AG04449 (cell line): ENCODE data around the gene TMEM86B.

Experiments
- CTCF ChIA-PET: fragments of 350-600 bp; formaldehyde crosslinking; extraction: SDS; loops from one replicate; lab custom pipeline; 2021; ENCODE audit warnings: antibody characterized with exemption; lab: Yijun Ruan, JAX
- POLR2A ChIA-PET: fragments of 400-600, 350-600 bp; formaldehyde crosslinking; extraction: SDS; loops from one replicate; lab custom pipeline; 2020; ENCODE audit warnings: antibody characterized with exemption, inconsistent platforms; lab: Yijun Ruan, JAX
- DNase-seq: peaks from one replicate; pipeline ENCODE4 v3.0.0-alpha.2; 2010; ENCODE audit warnings: low read depth, low spot score
- H3K4me3 ChIP-seq: 2 replicates; pipeline ENCODE4 v1.5.1; 2011; ENCODE audit warnings: low read depth, mild to moderate bottlenecking, control low read depth, low read length
- TF ChIP-seq, protein P1 (sequence below): IDR thresholded peaks from one replicate; pipeline ENCODE4 v1.5.1; 2011; ENCODE audit warnings: mild to moderate bottlenecking, moderate library complexity, low read length, control low read depth, inconsistent platforms; ENCODE audit not compliant: insufficient read depth; ENCODE audit errors: missing control alignments

TMEM86B gene

GRCh38 chr19:55228403-55229031, at the start of gene TMEM86B:
Gene TMEM86B, minus strand, starts transcription at chr19:55228763. Its CDS starts 22 bp downstream, at chr19:55228741.
- ChIA-PET POLR2A (interaction anchor here (1.2 kb wide), 1 partner anchor 9 kb away, joined by 3 read pairs; no protein-coding TSS in a partner anchor), CTCF (interaction anchor here (0.9 kb wide), 1 partner anchor 10 kb away, joined by 3 read pairs; no protein-coding TSS in a partner anchor)
- H3K4me3 ChIP-seq = no peak within 1 kb of the TSS
- no peak for DNase-seq
- TF ChIP-seq, protein P1, sequence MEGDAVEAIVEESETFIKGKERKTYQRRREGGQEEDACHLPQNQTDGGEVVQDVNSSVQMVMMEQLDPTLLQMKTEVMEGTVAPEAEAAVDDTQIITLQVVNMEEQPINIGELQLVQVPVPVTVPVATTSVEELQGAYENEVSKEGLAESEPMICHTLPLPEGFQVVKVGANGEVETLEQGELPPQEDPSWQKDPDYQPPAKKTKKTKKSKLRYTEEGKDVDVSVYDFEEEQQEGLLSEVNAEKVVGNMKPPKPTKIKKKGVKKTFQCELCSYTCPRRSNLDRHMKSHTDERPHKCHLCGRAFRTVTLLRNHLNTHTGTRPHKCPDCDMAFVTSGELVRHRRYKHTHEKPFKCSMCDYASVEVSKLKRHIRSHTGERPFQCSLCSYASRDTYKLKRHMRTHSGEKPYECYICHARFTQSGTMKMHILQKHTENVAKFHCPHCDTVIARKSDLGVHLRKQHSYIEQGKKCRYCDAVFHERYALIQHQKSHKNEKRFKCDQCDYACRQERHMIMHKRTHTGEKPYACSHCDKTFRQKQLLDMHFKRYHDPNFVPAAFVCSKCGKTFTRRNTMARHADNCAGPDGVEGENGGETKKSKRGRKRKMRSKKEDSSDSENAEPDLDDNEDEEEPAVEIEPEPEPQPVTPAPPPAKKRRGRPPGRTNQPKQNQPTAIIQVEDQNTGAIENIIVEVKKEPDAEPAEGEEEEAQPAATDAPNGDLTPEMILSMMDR = no peak

DNA sequence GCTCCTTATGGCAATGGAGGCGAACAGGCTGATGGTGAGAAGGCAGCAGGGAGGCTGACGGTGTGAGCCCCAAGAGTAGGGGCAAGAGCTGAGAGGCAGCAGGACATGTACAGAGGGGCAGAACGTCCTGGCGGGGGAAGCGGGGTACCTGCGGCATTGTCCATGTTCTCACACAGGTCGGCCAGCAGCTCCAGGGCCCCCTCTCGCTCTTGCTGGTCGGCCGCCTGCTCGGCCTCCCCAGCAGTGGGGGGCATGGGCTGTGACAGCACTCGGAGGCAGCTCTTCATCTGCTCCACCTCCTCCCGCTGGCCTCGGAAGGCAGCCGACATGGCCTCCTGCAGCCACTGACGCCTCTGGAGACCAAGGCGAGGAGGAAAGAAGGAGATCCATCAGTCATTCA, 48.9 kb upstream of the TMEM86B start:
- ChIA-PET CTCF (interaction anchor here (0.8 to 2.3 kb wide), 2 partner anchors 18 to 24 kb away, joined by 4 to 6 read pairs; partner anchors contain the start of gene PPP6R1), POLR2A (interaction anchor here (1.9 kb wide), 1 partner anchor 18 kb away, joined by 4 read pairs; the partner anchor contains the start of gene PPP6R1)
- TF ChIP-seq, protein P1 = no peak
- no peak for DNase-seq
- H3K4me3 ChIP-seq = no peak overlapping the region

DNA sequence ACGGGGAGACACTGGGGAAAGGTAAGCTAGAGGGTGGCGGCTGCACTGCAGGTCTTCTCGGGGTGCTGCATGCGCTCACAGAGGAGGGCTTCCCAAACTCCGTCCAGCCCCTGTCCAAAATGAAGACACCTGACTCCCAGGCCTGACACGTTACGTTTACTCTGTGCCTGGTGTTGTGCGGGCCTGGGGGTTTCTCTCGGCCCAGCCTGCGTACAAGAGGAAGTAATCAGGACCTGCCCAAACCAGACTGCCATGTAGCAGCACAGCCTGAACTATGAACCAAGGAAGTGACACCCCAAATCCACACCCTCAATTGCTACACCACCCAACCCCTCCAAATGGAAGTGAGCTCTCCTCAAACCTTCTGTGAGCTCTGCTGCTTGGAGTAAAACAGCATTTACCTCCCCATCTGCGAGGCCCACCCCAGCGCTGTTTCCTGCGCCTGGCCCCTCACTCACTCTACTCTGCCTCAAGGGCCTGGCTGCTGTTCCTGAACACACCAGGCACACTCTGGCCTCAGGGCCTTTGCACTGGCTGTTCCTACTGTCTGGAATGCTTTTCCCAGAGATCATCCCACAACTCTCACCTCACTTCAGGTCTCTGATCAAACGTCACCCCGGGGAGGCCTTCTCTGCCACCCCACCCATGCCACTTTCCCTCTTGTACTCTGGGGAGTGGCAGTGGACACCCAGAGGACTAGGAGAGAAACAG, 48.3 kb upstream of the TMEM86B start:
- TF ChIP-seq, protein P1 = no peak
- ChIA-PET POLR2A (no interaction called here), CTCF (interaction anchor here (0.6 to 2.3 kb wide), 3 partner anchors 18 to 211 kb away, joined by 4 to 6 read pairs (median 5); partner anchors contain the start of gene PPP6R1)
- no peak for DNase-seq
- H3K4me3 ChIP-seq = no peak overlapping the region

- no peak for DNase-seq
- POLR2A ChIA-PET = no interaction called here
- CTCF ChIA-PET = interaction anchor here (0.6 to 2.3 kb wide), 2 partner anchors 25 to 211 kb away, joined by 5 to 6 read pairs; no protein-coding TSS in a partner anchor
Measured at GRCh38 chr19:55275851-55276719, 47.5 kb upstream of the TMEM86B start.

DNA sequence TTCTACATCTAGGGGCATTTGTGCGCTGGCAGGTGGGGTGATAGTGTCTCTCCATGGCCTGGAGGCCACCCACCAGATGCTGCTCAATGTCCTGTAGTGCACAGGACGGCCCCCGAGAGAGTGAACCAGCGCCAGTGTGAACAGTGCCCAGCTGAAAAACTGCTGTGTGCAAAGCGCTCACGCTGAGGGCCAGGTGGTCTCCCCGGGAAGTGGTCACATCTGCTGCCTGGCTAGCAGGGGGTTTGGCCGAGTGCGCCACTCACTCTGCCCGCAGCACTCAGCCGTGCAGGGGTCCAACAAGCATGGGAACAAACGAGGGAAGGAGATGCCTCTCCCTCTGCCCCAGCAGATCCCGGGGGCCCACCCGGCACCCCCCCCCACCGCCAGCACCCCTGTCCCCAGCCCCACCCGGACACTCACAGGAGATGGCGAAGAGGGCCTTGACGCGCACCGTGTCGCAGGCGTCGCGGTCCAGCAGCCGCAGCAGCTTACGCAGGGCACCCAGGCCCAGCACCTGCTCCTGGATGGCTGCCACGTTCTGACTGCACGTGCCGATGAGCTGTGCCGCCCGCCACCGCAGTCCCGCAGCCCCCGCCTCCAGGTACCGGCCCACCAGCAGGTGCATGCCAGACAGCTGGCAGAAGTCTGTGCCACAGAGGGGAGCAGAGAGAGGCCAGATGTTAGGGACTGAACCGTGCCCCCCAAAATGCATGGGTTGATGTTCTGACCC, 45.6 kb upstream of the TMEM86B start:
- ChIA-PET POLR2A (interaction anchor here (0.8 kb wide), 1 partner anchor 15 kb away, joined by 4 read pairs; the partner anchor contains the start of gene PPP6R1), CTCF (no interaction called here)
- H3K4me3 ChIP-seq = no peak overlapping the region
- DNase-seq = no peak
- TF ChIP-seq, protein P1 = no peak

More at GRCh38 chr19:55275851-55276719, 47.5 kb upstream of the TMEM86B start:
- no peak overlapping the region for H3K4me3 ChIP-seq
- TF ChIP-seq, protein P1 = no peak
